ENCODE results near the gene RAB11FIP4. TPM values are rescaled to one million over a fixed set of nuclear protein-coding genes. Genes with fewer than 3 reads are reported as not detected.

RAB11FIP4 gene
- total and polyA plus RNA-seq, 10 of the 15 experiments (the other 5 are each of a cell fraction or from before 2014, with no cell fraction given), result 1.4 to 27.0 (median 17.6) TPM

- no peak for TF ChIP-seq CUX1 (IDR thresholded peaks at IDR 0.05; ENCODE audit: insufficient replicate concordance, low read depth, low read length)
- TF ChIP-seq HDAC2 (IDR thresholded peaks at IDR 0.05), result no peak
Measured at GRCh38 chr17:31390748-31391495, 553 bp upstream of the RAB11FIP4 start (continued).

GRCh38 chr17:31392002-31392855 lies 754 bp downstream of the RAB11FIP4 start:
- 55% methylated on average over 26 of the region's 52 CpGs for WGBS (ENCODE audit: insufficient coverage, insufficient replicate concordance, low lambda C conversion rate, missing lambda C conversion rate)
- Histone ChIP-seq H4K20me1 (ENCODE audit: control insufficient read depth, insufficient read depth) (no peaks in the 10 kb centered on the region; the same call in 1 of the 2 replicates), H3K36me3 (ENCODE audit: control insufficient read depth in 2 of 2, insufficient read depth in 2 of 2, low read length in 1 of 2) (no peaks in the 10 kb centered on the region), H3K4me2 (ENCODE audit: control insufficient read depth, insufficient read depth) (0 out of 2 replicates have a peak overlapping the region, but pooled peaks have one; percentile 17), H3K4me3 (no peak overlapping the region), H3K79me2 (ENCODE audit: control insufficient read depth, insufficient read depth, low read length) (no peaks in the 10 kb centered on the region), H3K27me3 (replicated peaks in 1 of 2; ENCODE audit: control insufficient read depth in 2 of 2, insufficient read depth in 2 of 2, low read length in 1 of 2) (peaks cover 12% of the 10 kb centered on the region in 2 experiments), H3K27ac (ENCODE audit: control insufficient read depth, insufficient read depth) (no peak overlapping the region), H2AFZ (ENCODE audit: control insufficient read depth, low read depth, low read length) (no peak overlapping the region), H3K4me1 (ENCODE audit: control insufficient read depth, insufficient read depth, low read length) (no peaks in the 10 kb centered on the region), H3K9me3 (replicated peaks; ENCODE audit: control insufficient read depth, insufficient read depth, low read length) (no peaks in the 10 kb centered on the region), H3K9ac (ENCODE audit: control insufficient read depth, insufficient read depth, low read length) (no peak overlapping the region)
- TF ChIP-seq IRF4 (IDR thresholded peaks at IDR 0.05; ENCODE audit: low read depth, low read length) (no peak), E4F1 (IDR thresholded peaks at IDR 0.05; ENCODE audit: borderline replicate concordance, partially characterized antibody) (no peak), TCF7 (IDR thresholded peaks at IDR 0.05; ENCODE audit: borderline replicate concordance) (no peak)
- FAIRE-seq, result no peak
- POLR2A ChIA-PET, result no interaction called here
- CTCF ChIA-PET, result no interaction called here
- no peak for ATAC-seq
- intact Hi-C loops (cut with micrococcal nuclease; ENCODE audit: unreplicated experiment) (no loop called here), in situ Hi-C loops (cut with MboI) (no loop called here)
- no peak for DNase-seq (ENCODE audit: low read depth, low spot score)
- SMC1A ChIA-PET (ENCODE audit: uncharacterized antibody, unreplicated experiment), result no interaction called here
- RAD21 ChIA-PET (ENCODE audit: unreplicated experiment), result no interaction called here
- BruUV-seq (replicated peaks), result no TSS peak
